Measurements from ENCODE around the gene CNTN5. TPM values are rescaled to one million over a fixed set of nuclear protein-coding genes. Genes with fewer than 3 reads are reported as not detected.

The CNTN5 gene
- total RNA-seq, 1 donor from 2014 or later, result 0.15 TPM

GRCh38 chr11:100095809-100096208 lies 1075.1 kb downstream of the CNTN5 start:
- Mint-ChIP-seq H3K9me3 (ENCODE audit: unreplicated experiment) (no peaks in the 10 kb centered on the region), H3K4me3 (ENCODE audit: unreplicated experiment) (no peak overlapping the region), H3K27me3 (ENCODE audit: unreplicated experiment) (no peaks in the 10 kb centered on the region), H3K36me3 (ENCODE audit: low read depth, unreplicated experiment) (no peaks in the 10 kb centered on the region), H3K4me1 (ENCODE audit: unreplicated experiment) (no peaks in the 10 kb centered on the region), H3K27ac (ENCODE audit: unreplicated experiment) (no peak overlapping the region)
- no peak for TF ChIP-seq CTCF (IDR thresholded peaks at IDR 0.05; ENCODE audit: unreplicated experiment)
- DNase-seq (ENCODE audit: low spot score), result no peak

- no peaks in the 10 kb centered on the region for H3K4me1 Mint-ChIP-seq (ENCODE audit: unreplicated experiment)
- H3K36me3 Mint-ChIP-seq (ENCODE audit: low read depth, unreplicated experiment), result no peaks in the 10 kb centered on the region
- no peaks in the 10 kb centered on the region for H3K27me3 Mint-ChIP-seq (ENCODE audit: unreplicated experiment)
- no peak overlapping the region for H3K4me3 Mint-ChIP-seq (ENCODE audit: unreplicated experiment)
- H3K9me3 Mint-ChIP-seq (ENCODE audit: unreplicated experiment), result no peaks in the 10 kb centered on the region
- DNase-seq (ENCODE audit: low spot score), result no peak
- TF ChIP-seq CTCF (IDR thresholded peaks at IDR 0.05; ENCODE audit: unreplicated experiment), result no peak
- no peak overlapping the region for H3K27ac Mint-ChIP-seq (ENCODE audit: unreplicated experiment)
These were observed 1077.8 kb downstream of the CNTN5 start for GRCh38 chr11:100098560-100098959.

GRCh38 chr11:100105255-100105981 lies 1084.7 kb downstream of the CNTN5 start:
- H3K4me1 Mint-ChIP-seq (ENCODE audit: unreplicated experiment), result no peaks in the 10 kb centered on the region
- no peak for DNase-seq (ENCODE audit: low spot score)
- H3K9me3 Mint-ChIP-seq (ENCODE audit: unreplicated experiment), result no peaks in the 10 kb centered on the region
- no peaks in the 10 kb centered on the region for H3K36me3 Mint-ChIP-seq (ENCODE audit: low read depth, unreplicated experiment)
- H3K27ac Mint-ChIP-seq (ENCODE audit: unreplicated experiment), result no peak overlapping the region
- H3K27me3 Mint-ChIP-seq (ENCODE audit: unreplicated experiment), result no peaks in the 10 kb centered on the region
- no peak for TF ChIP-seq CTCF (IDR thresholded peaks at IDR 0.05; ENCODE audit: unreplicated experiment)
- H3K4me3 Mint-ChIP-seq (ENCODE audit: unreplicated experiment), result no peak overlapping the region

- Mint-ChIP-seq H3K9me3 (ENCODE audit: unreplicated experiment) (no peaks in the 10 kb centered on the region), H3K36me3 (ENCODE audit: low read depth, unreplicated experiment) (no peaks in the 10 kb centered on the region), H3K4me3 (ENCODE audit: unreplicated experiment) (no peak overlapping the region), H3K27ac (ENCODE audit: unreplicated experiment) (no peak overlapping the region), H3K4me1 (ENCODE audit: unreplicated experiment) (no peaks in the 10 kb centered on the region), H3K27me3 (ENCODE audit: unreplicated experiment) (no peaks in the 10 kb centered on the region)
- TF ChIP-seq CTCF (IDR thresholded peaks at IDR 0.05; ENCODE audit: unreplicated experiment), result no peak
- DNase-seq (ENCODE audit: low spot score), result no peak
These were observed 1085.2 kb downstream of the CNTN5 start for GRCh38 chr11:100105982-100106358.

- no peak overlapping the region for H3K4me3 Mint-ChIP-seq (ENCODE audit: unreplicated experiment)
- no peaks in the 10 kb centered on the region for H3K4me1 Mint-ChIP-seq (ENCODE audit: unreplicated experiment)
- no peak for DNase-seq (ENCODE audit: low spot score)
- no peaks in the 10 kb centered on the region for H3K36me3 Mint-ChIP-seq (ENCODE audit: low read depth, unreplicated experiment)
- no peak for TF ChIP-seq CTCF (IDR thresholded peaks at IDR 0.05; ENCODE audit: unreplicated experiment)
- H3K9me3 Mint-ChIP-seq (ENCODE audit: unreplicated experiment), result no peaks in the 10 kb centered on the region
- H3K27me3 Mint-ChIP-seq (ENCODE audit: unreplicated experiment), result no peaks in the 10 kb centered on the region
- no peak overlapping the region for H3K27ac Mint-ChIP-seq (ENCODE audit: unreplicated experiment)
These were observed 1098.4 kb downstream of the CNTN5 start for GRCh38 chr11:100119176-100119575.

Data from endothelial cell (in vitro differentiated cells).